H1 (cell line): ENCODE measurements around the gene CCDC40. TPM values are rescaled to one million over a fixed set of nuclear protein-coding genes. Genes with fewer than 3 reads are reported as not detected.

Source experiments
- CTCF ChIA-PET: fragments of 300-600 bp; sonication (Branson Sonifier 250); formaldehyde crosslinking; loops from one replicate; lab custom pipeline; 2021; ENCODE audit not compliant: partially characterized antibody; lab: Charles Lee
- POLR2A ChIA-PET: fragments of 300-600 bp; sonication (Branson Sonifier 250); formaldehyde crosslinking; loops from one replicate; lab custom pipeline; 2021; ENCODE audit warnings: inconsistent platforms; ENCODE audit not compliant: partially characterized antibody; lab: Charles Lee
- DNase-seq, 2 experiments: peaks; one replicate each; pipeline versions ENCODE4 v3.0.0 to v3.0.0-alpha.2; 2010 to 2022; ENCODE audit warnings: low spot score in 2 of 2, low read depth in 1 of 2, mixed read lengths in 1 of 2
- FAIRE-seq: peaks from 2 replicates; lab custom pipeline; 2011; peaks lifted over from hg19 to GRCh38; lab: Jason Lieb, UNC
- H2AFZ ChIP-seq: 2 replicates; pipeline ENCODE4 v1.8.1; 2012; ENCODE audit warnings: low read length, inconsistent platforms
- H2AK5ac ChIP-seq: 2 replicates; pipeline ENCODE4 v1.6.1; 2013; ENCODE audit warnings: low read depth, low read length
- H2BK120ac ChIP-seq: replicated peaks from 2 replicates; pipeline ENCODE3; 2013; ENCODE audit warnings: low read depth, low read length, inconsistent platforms
- H2BK12ac ChIP-seq: 2 replicates; pipeline ENCODE4 v1.6.1; 2013; ENCODE audit warnings: low read depth, low read length
- H2BK15ac ChIP-seq: 2 replicates; pipeline ENCODE4 v1.6.1; 2013; ENCODE audit warnings: low read length
- H2BK20ac ChIP-seq: 2 replicates; pipeline ENCODE4 v1.6.1; 2013; ENCODE audit warnings: low read length
- H2BK5ac ChIP-seq: 2 replicates; pipeline ENCODE4 v1.6.1; 2013; ENCODE audit warnings: low read depth, low read length
- H3K14ac ChIP-seq: 2 replicates; pipeline ENCODE4 v1.6.1; 2013; ENCODE audit warnings: inconsistent platforms; ENCODE audit not compliant: insufficient read length
- H3K18ac ChIP-seq: 2 replicates; pipeline ENCODE4 v1.6.1; 2013; ENCODE audit warnings: low read length; ENCODE audit errors: extremely low read depth
- H3K23ac ChIP-seq: 2 replicates; pipeline ENCODE4 v1.6.1; 2013; ENCODE audit warnings: inconsistent platforms; ENCODE audit not compliant: insufficient read length
- H3K23me2 ChIP-seq: 2 replicates; pipeline ENCODE4 v1.6.1; 2013; ENCODE audit warnings: low read depth, low read length
- H3K27ac ChIP-seq: 2 replicates; pipeline ENCODE4 v1.6.1; 2011; ENCODE audit warnings: low read depth, low read length, inconsistent platforms
- H3K27me3 ChIP-seq, 4 experiments: replicated peaks in 1 of 4; 1 replicate in 1 of 4; 2 replicates in 3 of 4; pipeline versions ENCODE4 v1.6.1 to v1.8.1; 2011 to 2013; ENCODE audit warnings: low read length in 3 of 4, mild to moderate bottlenecking in 3 of 4, inconsistent platforms in 2 of 4, mixed read lengths in 2 of 4, moderate library complexity in 1 of 4; ENCODE audit not compliant: control insufficient read depth in 3 of 4, insufficient read depth in 3 of 4; ENCODE audit errors: extremely low read depth in 1 of 4
- H3K36me3 ChIP-seq, 4 experiments: 2 replicates each; pipeline versions ENCODE4 v1.6.1 to v1.8.1; 2011 to 2013; ENCODE audit warnings: mild to moderate bottlenecking in 4 of 4, low read length in 3 of 4, moderate library complexity in 2 of 4, control low read depth in 1 of 4, inconsistent platforms in 1 of 4; ENCODE audit not compliant: insufficient read depth in 4 of 4, control insufficient read depth in 2 of 4
- H3K4ac ChIP-seq: replicated peaks from 2 replicates; pipeline ENCODE3; 2013; ENCODE audit warnings: low read length, low read depth, mixed read lengths, inconsistent platforms; ENCODE audit not compliant: insufficient read length
- H3K4me1 ChIP-seq, 4 experiments: replicated peaks in 1 of 4; 1 replicate in 1 of 4; 2 replicates in 3 of 4; pipeline versions ENCODE4 v1.6.1 to v1.8.1; 2011 to 2013; ENCODE audit warnings: low read length in 3 of 4, inconsistent platforms in 2 of 4, mixed read lengths in 1 of 4; ENCODE audit not compliant: insufficient read depth in 4 of 4, control insufficient read depth in 3 of 4
- H3K4me2 ChIP-seq, 2 experiments: 2 replicates each; pipeline versions ENCODE4 v1.6.1 to v1.8.1; 2011 to 2013; ENCODE audit warnings: low read depth in 2 of 2, low read length in 2 of 2, control low read depth in 1 of 2, inconsistent platforms in 1 of 2, mild to moderate bottlenecking in 1 of 2; ENCODE audit not compliant: insufficient read depth in 1 of 2
- H3K4me3 ChIP-seq, 4 experiments: fragments of 200-600, 300-600 bp in 1 of 4; sonication (generic), shearing (Covaris generic), sonication (Bioruptor Twin) in 1 of 4; 2 replicates each; pipeline versions ENCODE4 v1.5.1 to v1.8.1; 2011 to 2016; ENCODE audit warnings: low read length in 4 of 4, low read depth in 3 of 4, control low read depth in 2 of 4, inconsistent platforms in 2 of 4, mild to moderate bottlenecking in 2 of 4, mixed read lengths in 1 of 4, moderate library complexity in 1 of 4; ENCODE audit not compliant: insufficient read depth in 2 of 4; ENCODE audit errors: extremely low read depth in 1 of 4
- H3K56ac ChIP-seq: replicated peaks from 2 replicates; pipeline ENCODE3; 2013; ENCODE audit warnings: low read depth, mild to moderate bottlenecking, mixed read lengths, low read length, inconsistent platforms; ENCODE audit not compliant: insufficient read length
- H3K79me1 ChIP-seq: 2 replicates; pipeline ENCODE4 v1.6.1; 2013; ENCODE audit warnings: low read depth, low read length, control low read depth
- H3K79me2 ChIP-seq, 2 experiments: 2 replicates each; pipeline versions ENCODE4 v1.6.1 to v1.8.1; 2012 to 2013; ENCODE audit warnings: low read length in 2 of 2, mild to moderate bottlenecking in 2 of 2, inconsistent platforms in 1 of 2; ENCODE audit not compliant: insufficient read depth in 2 of 2, control insufficient read depth in 1 of 2
- H3K9ac ChIP-seq, 4 experiments: replicated peaks in 1 of 4; 1 replicate in 1 of 4; 2 replicates in 3 of 4; pipeline versions ENCODE4 v1.6.1 to v1.8.1; 2011 to 2013; ENCODE audit warnings: low read depth in 3 of 4, low read length in 3 of 4, control low read depth in 2 of 4, mild to moderate bottlenecking in 2 of 4, moderate library complexity in 2 of 4, inconsistent platforms in 1 of 4; ENCODE audit errors: extremely low read depth in 1 of 4
- H3K9me3 ChIP-seq, 2 experiments: 2 replicates each; pipeline versions ENCODE4 v1.6.1 to v1.8.1; 2012 to 2013; ENCODE audit warnings: mild to moderate bottlenecking in 2 of 2, moderate library complexity in 2 of 2, control low read depth in 1 of 2, inconsistent platforms in 1 of 2, low read depth in 1 of 2, low read length in 1 of 2, mixed read lengths in 1 of 2; ENCODE audit not compliant: insufficient read depth in 2 of 2
- H4K20me1 ChIP-seq, 2 experiments: replicated peaks in 1 of 2; 2 replicates each; pipeline versions ENCODE3 to v1.8.1; 2011 to 2013; ENCODE audit warnings: inconsistent platforms in 2 of 2, low read length in 2 of 2, mild to moderate bottlenecking in 1 of 2; ENCODE audit not compliant: insufficient read depth in 2 of 2, control insufficient read depth in 1 of 2
- H4K5ac ChIP-seq: 2 replicates; pipeline ENCODE4 v1.6.1; 2013; ENCODE audit warnings: low read length, low read depth, mixed read lengths, inconsistent platforms; ENCODE audit not compliant: insufficient read length
- H4K8ac ChIP-seq: 2 replicates; pipeline ENCODE4 v1.8.0; 2013; ENCODE audit warnings: mild to moderate bottlenecking, moderate library complexity, low read length, inconsistent platforms; ENCODE audit not compliant: insufficient read depth; ENCODE audit errors: extremely low read depth
- H4K91ac ChIP-seq: replicated peaks from 2 replicates; pipeline ENCODE3; 2013; ENCODE audit warnings: low read length, mixed read lengths, inconsistent platforms; ENCODE audit not compliant: insufficient read length
- ASH2L ChIP-seq: fragments of 200-600, 300-600 bp; sonication (generic); IDR thresholded peaks from one replicate; pipeline ENCODE4 v1.7.1; 2017; ENCODE audit warnings: low read length
- BCL11A ChIP-seq, 2 experiments: IDR thresholded peaks; one replicate each; pipeline ENCODE4 v1.6.1; 2011; ENCODE audit warnings: low read depth in 2 of 2, low read length in 2 of 2, mild to moderate bottlenecking in 2 of 2
- EZH2 ChIP-seq: fragments of 200-600 bp; sonication (generic); IDR thresholded peaks from 2 replicates; pipeline ENCODE4 v1.7.1; 2012; ENCODE audit warnings: low read depth, mild to moderate bottlenecking, moderate library complexity, low read length, inconsistent platforms; ENCODE audit not compliant: severe bottlenecking
- FOSL1 ChIP-seq: IDR thresholded peaks from 2 replicates; pipeline ENCODE4 v1.6.1; 2011; ENCODE audit warnings: mild to moderate bottlenecking, low read depth, low read length, moderate library complexity; ENCODE audit not compliant: insufficient read depth
- JUN ChIP-seq: IDR thresholded peaks from 2 replicates; pipeline ENCODE4 v1.6.1; 2011; ENCODE audit warnings: low read depth, mild to moderate bottlenecking, improper control_type of control experiment, low read length
- JUND ChIP-seq: IDR thresholded peaks from 2 replicates; pipeline ENCODE4 v1.6.1; 2011; ENCODE audit warnings: mild to moderate bottlenecking, improper control_type of control experiment, low read length
- PHF8 ChIP-seq: fragments of 200-600 bp; sonication (generic); conservative IDR thresholded peaks from 2 replicates; pipeline ENCODE4 v1.7.1; 2012; ENCODE audit warnings: low read depth, mild to moderate bottlenecking, inconsistent platforms, low read length, moderate library complexity
- POLR2AphosphoS5 ChIP-seq: IDR thresholded peaks from 2 replicates; pipeline ENCODE4 v1.6.1; 2011; ENCODE audit warnings: low read depth, low read length
- RNF2 ChIP-seq: fragments of 200-900, 300-1000 bp; sonication (generic); IDR thresholded peaks from 2 replicates; pipeline ENCODE4 v1.7.1; 2016; ENCODE audit warnings: borderline replicate concordance, low read depth, mild to moderate bottlenecking, antibody characterized with exemption, low read length; ENCODE audit not compliant: poor library complexity, severe bottlenecking; ENCODE audit errors: missing control alignments
- RXRA ChIP-seq: IDR thresholded peaks from 2 replicates; pipeline ENCODE4 v1.6.1; 2011; ENCODE audit warnings: low read depth, mild to moderate bottlenecking, low read length, moderate library complexity; ENCODE audit not compliant: insufficient read depth
- SRF ChIP-seq: IDR thresholded peaks from 2 replicates; pipeline ENCODE4 v1.6.1; 2011; ENCODE audit warnings: mild to moderate bottlenecking, low read depth, low read length, moderate library complexity
- WGBS, 2 experiments: shearing (Covaris generic) in 1 of 2; methylation state at CpG; one replicate each; pipeline versions ENCODE4 v1.1.6 to v1.1.7; 2013 to 2015; ENCODE audit warnings: low lambda C conversion rate in 2 of 2, mixed read lengths in 2 of 2, inconsistent platforms in 1 of 2, low coverage in 1 of 2, missing lambda C conversion rate in 1 of 2; ENCODE audit not compliant: insufficient replicate concordance in 2 of 2, insufficient coverage in 1 of 2, insufficient read length in 1 of 2; ENCODE audit errors: extremely low coverage in 1 of 2, missing lambda C conversion rate in 1 of 2; 5-methylcytosine and 5-hydroxymethylcytosine counted together
- polyA plus RNA-seq, 7 experiments: library from polyadenylated mRNA; depleted of rRNA in 3 of 7; stranded (reverse) in 5 of 7; unstranded in 2 of 7; fragments of >200 nt in 5 of 7; fragments of 200-250 nt in 2 of 7; gene quantifications; 1 replicate in 5 of 7; 2 replicates in 1 of 7; 4 replicates in 1 of 7; pipeline versions ENCODE4 v1.2.1 to v1.2.3, GENCODE V29; 2011 to 2013; ENCODE audit warnings: missing spikeins in 2 of 7, mixed read lengths in 2 of 7
- total RNA-seq: library from RNA; stranded (reverse); fragmentation: NEBNext Ultra II Directional; extraction: Animal tissue kit (Norgen Biotek cat#: 25700); gene quantifications from 2 replicates; pipeline ENCODE4 v1.2.1, GENCODE V29; 2021
- TF ChIP-seq, protein P1 (sequence below): IDR thresholded peaks from 2 replicates; pipeline ENCODE4 v1.6.1; 2011; ENCODE audit warnings: low read length, improper control_type of control experiment

The CCDC40 gene
- total and polyA plus RNA-seq, 2 of the 8 experiments (the other 6 are each of a cell fraction or from before 2014, with no cell fraction given) = 4.1 to 11.5 TPM

DNA sequence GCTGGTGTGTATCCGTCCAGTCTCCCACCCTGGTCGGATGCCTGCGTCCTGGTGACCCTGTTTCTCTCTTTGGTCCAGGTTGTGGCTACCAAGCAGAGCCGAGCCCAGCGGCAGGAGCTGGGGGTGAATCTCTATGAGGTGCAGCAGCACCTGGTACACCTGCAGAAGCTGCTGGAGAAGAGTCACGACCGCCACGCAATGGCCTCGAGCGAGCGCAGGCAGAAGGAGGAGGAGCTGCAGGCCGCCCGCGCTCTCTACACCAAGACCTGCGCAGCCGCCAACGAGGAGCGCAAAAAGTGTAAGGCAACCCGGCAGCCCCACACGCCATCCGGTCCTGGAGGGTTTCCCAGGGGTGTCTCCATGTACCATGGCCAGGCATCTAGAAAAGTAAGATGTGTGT, 13.5 kb downstream of the CCDC40 start:
- Histone ChIP-seq H3K14ac (no peak overlapping the region), H2AK5ac (no peak overlapping the region), H3K9me3 (no peaks in the 10 kb centered on the region), H3K79me2 (no peaks in the 10 kb centered on the region), H4K91ac (no peak overlapping the region), H3K4me3 (no peak overlapping the region), H3K23ac (no peak overlapping the region), H2BK5ac (no peak overlapping the region; the same call in 1 of the 2 replicates), H4K8ac (no peak overlapping the region), H3K36me3 (no peaks in the 10 kb centered on the region; a peak in 1 of 8 replicates), H2AFZ (no peak overlapping the region), H3K4ac (no peak overlapping the region), H2BK120ac (no peak overlapping the region), H2BK15ac (no peak overlapping the region), H4K5ac (no peak overlapping the region), H2BK12ac (no peak overlapping the region), H3K56ac (no peak overlapping the region), H3K27me3 (no peaks in the 10 kb centered on the region), H3K9ac (no peak overlapping the region), H3K79me1 (no peaks in the 10 kb centered on the region), H3K18ac (no peak overlapping the region), H3K4me2 (no peak overlapping the region), H3K27ac (no peak overlapping the region), H4K20me1 (no peaks in the 10 kb centered on the region), H3K23me2 (no peaks in the 10 kb centered on the region), H2BK20ac (no peak overlapping the region), H3K4me1 (no peaks in the 10 kb centered on the region; a peak in 2 of 7 replicates)
- ChIA-PET POLR2A (interaction anchor here (1.1 kb wide), 1 partner anchor 15 kb away, joined by 5 read pairs; no protein-coding TSS in a partner anchor), CTCF (interaction anchor here (1.0 to 1.6 kb wide), 4 partner anchors 20 to 45 kb away, joined by 3 to 8 read pairs (median 4); no protein-coding TSS in a partner anchor)
- DNase-seq = no peak
- WGBS, 2 experiments = 92% methylated on average over 21 of the region's 21 CpGs; no CpG with 5 or more reads in 1 of the 2 experiments
- FAIRE-seq = no peak
- no peak for TF ChIP-seq SRF
- TF ChIP-seq, protein P1, sequence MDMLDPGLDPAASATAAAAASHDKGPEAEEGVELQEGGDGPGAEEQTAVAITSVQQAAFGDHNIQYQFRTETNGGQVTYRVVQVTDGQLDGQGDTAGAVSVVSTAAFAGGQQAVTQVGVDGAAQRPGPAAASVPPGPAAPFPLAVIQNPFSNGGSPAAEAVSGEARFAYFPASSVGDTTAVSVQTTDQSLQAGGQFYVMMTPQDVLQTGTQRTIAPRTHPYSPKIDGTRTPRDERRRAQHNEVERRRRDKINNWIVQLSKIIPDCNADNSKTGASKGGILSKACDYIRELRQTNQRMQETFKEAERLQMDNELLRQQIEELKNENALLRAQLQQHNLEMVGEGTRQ = no peak
- no peak for TF ChIP-seq POLR2AphosphoS5
- no peak for TF ChIP-seq RNF2
- no peak for TF ChIP-seq ASH2L
- TF ChIP-seq BCL11A (IDR thresholded peaks at IDR 0.05; ENCODE audit: low read depth in 2 of 2, low read length in 2 of 2) = no peak
- no peak for TF ChIP-seq JUN
- no peak for TF ChIP-seq EZH2
- TF ChIP-seq PHF8 = no peak
- no peak for TF ChIP-seq RXRA
- TF ChIP-seq JUND = no peak
- TF ChIP-seq FOSL1 = no peak
